ENCODE measurements around the gene PRKCQ.

PRKCQ gene

DNA sequence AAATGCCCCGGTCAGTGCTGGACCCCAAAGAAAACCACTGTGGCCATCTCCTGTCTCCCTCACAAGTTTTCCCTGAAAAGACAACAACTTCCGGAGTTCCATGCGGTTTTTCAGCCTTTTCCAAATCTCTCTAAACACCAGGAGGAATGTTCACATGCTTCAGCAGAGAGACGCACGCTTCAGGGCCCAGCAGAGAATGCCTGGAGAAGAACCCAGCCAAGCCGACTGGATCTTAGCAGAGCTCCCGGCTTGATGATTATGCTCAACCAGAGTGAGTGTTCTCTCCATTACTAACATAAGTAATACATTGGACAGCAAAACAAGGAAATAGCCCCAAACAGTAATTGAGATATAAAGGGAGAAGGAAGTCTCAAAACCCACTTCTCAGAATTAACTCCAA lies 17.9 kb downstream of the PRKCQ start:
- FAIRE-seq (no peak), DNase-seq (ENCODE audit: insufficient read length, low spot score) (no peak)
- TF ChIP-seq POU2F2 (IDR thresholded peaks at IDR 0.05; ENCODE audit: low read depth, low read length) = no peak
- TF ChIP-seq POLR2AphosphoS5 (IDR thresholded peaks at IDR 0.05; ENCODE audit: low read depth, low read length) = no peak
- TF ChIP-seq POLR2A (IDR thresholded peaks at IDR 0.05; ENCODE audit: low read depth, low read length) = no peak
- no peak for TF ChIP-seq TAF1 (IDR thresholded peaks at IDR 0.05; ENCODE audit: low read depth, low read length)
- no peak for TF ChIP-seq PAX5 (IDR thresholded peaks at IDR 0.05; ENCODE audit: insufficient read depth, low read length, severe bottlenecking)
- no peak for TF ChIP-seq SPI1 (IDR thresholded peaks at IDR 0.05; ENCODE audit: low read depth, low read length)

DNA sequence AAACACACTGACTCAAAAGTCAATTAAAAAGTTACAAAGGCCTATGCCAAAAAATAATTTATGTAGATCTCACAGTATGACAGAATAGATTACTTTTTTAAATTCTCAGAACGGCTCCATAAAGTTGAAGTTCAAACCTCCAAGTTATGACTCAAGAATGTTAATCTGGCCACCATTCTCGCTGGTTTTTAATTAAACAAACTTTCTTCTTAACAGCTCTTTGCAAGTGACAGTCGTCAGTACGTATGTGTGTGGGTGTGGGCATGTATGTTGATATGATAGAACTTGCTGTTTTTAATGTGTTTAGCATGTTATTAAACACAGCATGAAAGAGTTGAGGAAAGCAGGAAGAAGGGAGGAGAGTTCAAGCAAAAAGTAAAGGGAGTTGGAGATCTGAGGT lies 18.5 kb downstream of the PRKCQ start:
- TF ChIP-seq TAF1 (IDR thresholded peaks at IDR 0.05; ENCODE audit: low read depth, low read length) = no peak
- TF ChIP-seq SPI1 (IDR thresholded peaks at IDR 0.05; ENCODE audit: low read depth, low read length) = no peak
- no peak for TF ChIP-seq PAX5 (IDR thresholded peaks at IDR 0.05; ENCODE audit: insufficient read depth, low read length, severe bottlenecking)
- no peak for TF ChIP-seq POLR2A (IDR thresholded peaks at IDR 0.05; ENCODE audit: low read depth, low read length)
- TF ChIP-seq POU2F2 (IDR thresholded peaks at IDR 0.05; ENCODE audit: low read depth, low read length) = no peak
- no peak for TF ChIP-seq POLR2AphosphoS5 (IDR thresholded peaks at IDR 0.05; ENCODE audit: low read depth, low read length)
- no peak for FAIRE-seq
- no peak for DNase-seq (ENCODE audit: insufficient read length, low spot score)

DNA sequence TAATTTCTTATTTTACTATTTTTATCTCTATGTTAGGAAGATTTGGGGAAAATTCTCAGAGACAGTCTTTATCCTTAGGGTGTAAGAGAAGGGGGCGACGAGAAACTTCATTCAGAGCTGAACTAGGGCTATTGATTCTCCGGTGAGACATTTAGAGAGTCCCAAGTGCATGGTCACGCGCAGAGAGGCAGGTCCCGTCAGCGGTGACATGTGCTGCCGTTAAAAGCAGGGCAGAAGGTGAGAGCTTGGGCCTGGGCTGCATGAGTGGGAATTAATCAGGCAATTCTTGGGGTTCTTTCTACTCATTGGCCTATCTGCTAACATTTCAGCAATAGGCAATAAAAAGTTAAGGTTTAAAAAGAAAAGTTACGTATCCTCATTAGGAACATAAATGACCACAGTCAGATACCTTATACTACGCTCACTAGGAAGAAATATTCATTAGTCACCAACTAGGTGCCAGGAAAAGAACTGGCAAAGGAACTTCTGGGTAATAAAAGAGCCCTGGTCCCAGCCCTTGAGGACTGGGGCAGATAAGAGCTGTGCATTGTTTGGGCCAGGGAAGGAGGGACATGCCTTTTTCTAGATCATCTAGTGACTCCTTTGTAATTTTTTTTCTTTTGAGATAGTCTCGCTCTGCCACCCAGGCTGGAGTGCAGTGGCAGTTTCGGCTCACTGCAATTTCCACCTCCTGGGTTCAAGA lies 21.2 kb downstream of the PRKCQ start:
- FAIRE-seq = no peak
- no peak for DNase-seq (ENCODE audit: insufficient read length, low spot score)
- TF ChIP-seq TAF1 (IDR thresholded peaks at IDR 0.05; ENCODE audit: low read depth, low read length) = no peak
- TF ChIP-seq POU2F2 (IDR thresholded peaks at IDR 0.05; ENCODE audit: low read depth, low read length) = no peak
- no peak for TF ChIP-seq SPI1 (IDR thresholded peaks at IDR 0.05; ENCODE audit: low read depth, low read length)
- TF ChIP-seq PAX5 (IDR thresholded peaks at IDR 0.05; ENCODE audit: insufficient read depth, low read length, severe bottlenecking) = no peak
- no peak for TF ChIP-seq POLR2A (IDR thresholded peaks at IDR 0.05; ENCODE audit: low read depth, low read length)
- no peak for TF ChIP-seq POLR2AphosphoS5 (IDR thresholded peaks at IDR 0.05; ENCODE audit: low read depth, low read length)

DNA sequence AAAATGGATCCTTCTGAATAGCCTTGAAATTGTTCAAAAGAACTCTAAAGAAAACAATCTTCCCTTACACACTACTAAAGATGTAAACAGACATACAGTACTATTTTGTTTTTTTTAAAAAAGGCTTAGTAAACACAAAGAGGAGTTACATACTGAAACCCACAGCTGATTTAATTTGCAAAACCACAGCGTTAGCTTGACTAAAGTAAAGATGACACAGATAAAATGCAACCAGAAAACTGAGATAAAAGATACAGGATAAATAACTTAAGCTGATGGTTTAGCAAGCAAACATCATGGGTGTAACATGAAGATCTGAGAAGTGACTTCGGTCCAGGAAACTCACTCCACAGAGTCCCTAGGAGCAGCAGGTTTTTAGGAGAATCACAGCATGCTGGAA lies 21.8 kb downstream of the PRKCQ start:
- FAIRE-seq (no peak), DNase-seq (ENCODE audit: insufficient read length, low spot score) (no peak)
- TF ChIP-seq POLR2A (IDR thresholded peaks at IDR 0.05; ENCODE audit: low read depth, low read length) (no peak), POU2F2 (IDR thresholded peaks at IDR 0.05; ENCODE audit: low read depth, low read length) (no peak), PAX5 (IDR thresholded peaks at IDR 0.05; ENCODE audit: insufficient read depth, low read length, severe bottlenecking) (no peak), TAF1 (IDR thresholded peaks at IDR 0.05; ENCODE audit: low read depth, low read length) (no peak), POLR2AphosphoS5 (IDR thresholded peaks at IDR 0.05; ENCODE audit: low read depth, low read length) (no peak), SPI1 (IDR thresholded peaks at IDR 0.05; ENCODE audit: low read depth, low read length) (no peak)

DNA sequence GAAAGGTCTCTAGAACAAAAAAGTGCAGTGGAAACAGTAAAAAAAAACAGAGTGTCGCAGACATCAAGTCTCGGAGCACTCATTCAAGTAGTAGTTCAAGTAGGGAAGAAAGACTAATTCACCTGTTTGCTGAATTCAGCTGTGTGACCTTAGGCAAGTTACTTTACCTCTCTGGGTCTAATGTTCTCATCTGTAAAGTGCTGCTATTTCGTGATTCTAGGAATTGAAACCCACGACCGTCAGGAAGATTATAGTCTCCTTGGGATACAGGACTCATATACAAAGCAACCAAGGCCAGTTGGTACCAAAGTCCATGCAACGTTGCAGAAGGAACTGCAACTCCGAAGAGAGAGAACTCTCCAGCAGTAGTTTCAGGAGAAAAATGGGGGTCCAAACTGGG lies 26.1 kb downstream of the PRKCQ start:
- DNase-seq (ENCODE audit: insufficient read length, low spot score) (no peak), FAIRE-seq (no peak)
- no peak for TF ChIP-seq POLR2A (IDR thresholded peaks at IDR 0.05; ENCODE audit: low read depth, low read length)
- TF ChIP-seq PAX5 (IDR thresholded peaks at IDR 0.05; ENCODE audit: insufficient read depth, low read length, severe bottlenecking) = no peak
- no peak for TF ChIP-seq TAF1 (IDR thresholded peaks at IDR 0.05; ENCODE audit: low read depth, low read length)
- no peak for TF ChIP-seq POU2F2 (IDR thresholded peaks at IDR 0.05; ENCODE audit: low read depth, low read length)
- TF ChIP-seq SPI1 (IDR thresholded peaks at IDR 0.05; ENCODE audit: low read depth, low read length) = no peak
- no peak for TF ChIP-seq POLR2AphosphoS5 (IDR thresholded peaks at IDR 0.05; ENCODE audit: low read depth, low read length)

DNA sequence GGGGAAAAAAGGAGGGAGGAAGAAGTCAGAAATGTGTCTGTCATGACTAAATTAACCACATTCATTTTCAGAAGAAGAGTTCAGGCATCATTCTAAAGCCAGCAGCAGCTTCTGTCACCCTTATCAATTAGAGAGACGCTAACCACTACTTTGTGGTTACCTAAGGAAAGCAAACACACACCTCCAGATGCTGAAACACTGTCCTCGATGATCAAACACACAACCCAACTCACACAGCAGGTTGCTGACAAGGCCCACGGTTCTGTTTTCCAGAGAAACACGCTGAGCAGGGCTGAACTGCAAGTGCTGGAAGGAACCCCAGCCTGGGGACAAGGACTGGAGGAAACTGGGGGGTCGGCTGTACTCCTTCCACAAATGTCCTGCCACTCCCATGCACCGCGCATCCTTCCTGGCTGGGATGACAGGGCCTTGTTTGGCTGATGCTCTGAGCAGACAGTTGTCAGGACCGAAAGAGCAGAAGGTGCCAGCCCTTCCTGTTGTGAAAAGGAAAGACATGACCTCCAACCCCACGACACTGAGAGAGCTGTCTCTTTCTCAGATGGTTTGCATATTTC lies 36.6 kb downstream of the PRKCQ start:
- TF ChIP-seq POU2F2 (IDR thresholded peaks at IDR 0.05; ENCODE audit: low read depth, low read length) (no peak), POLR2A (IDR thresholded peaks at IDR 0.05; ENCODE audit: low read depth, low read length) (no peak), POLR2AphosphoS5 (IDR thresholded peaks at IDR 0.05; ENCODE audit: low read depth, low read length) (no peak), SPI1 (IDR thresholded peaks at IDR 0.05; ENCODE audit: low read depth, low read length) (no peak), TAF1 (IDR thresholded peaks at IDR 0.05; ENCODE audit: low read depth, low read length) (no peak), PAX5 (IDR thresholded peaks at IDR 0.05; ENCODE audit: insufficient read depth, low read length, severe bottlenecking) (no peak)
- DNase-seq (ENCODE audit: insufficient read length, low spot score) (peak; percentile 13), FAIRE-seq (peak; percentile 65)

DNA sequence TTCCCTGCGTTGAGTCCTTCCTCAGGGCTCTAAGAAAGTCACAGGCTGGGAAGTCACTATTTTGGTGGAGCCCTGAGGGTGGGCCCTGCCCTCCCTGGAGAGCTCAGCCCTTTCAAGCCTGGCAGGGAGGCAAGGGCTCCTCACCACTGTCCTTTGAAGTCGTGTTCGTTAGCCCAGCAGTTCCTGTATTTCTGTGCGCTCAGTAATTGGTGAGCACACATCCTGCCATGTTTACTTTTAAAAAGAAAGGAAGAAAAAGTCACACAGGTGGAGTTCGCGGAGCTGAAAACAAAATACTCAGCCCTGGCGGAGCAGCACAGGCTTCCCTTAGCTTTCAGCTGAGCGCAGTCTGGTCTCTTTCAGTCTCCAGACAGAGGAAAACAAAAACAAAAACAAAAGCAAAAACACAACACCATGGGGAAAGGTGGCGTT lies 37.1 kb downstream of the PRKCQ start:
- FAIRE-seq = no peak
- TF ChIP-seq SPI1 (IDR thresholded peaks at IDR 0.05; ENCODE audit: low read depth, low read length) (peak; percentile 39; the same call in 1 of the 2 replicates), TAF1 (IDR thresholded peaks at IDR 0.05; ENCODE audit: low read depth, low read length) (no peak)
- DNase-seq (ENCODE audit: insufficient read length, low spot score) = no peak

DNA sequence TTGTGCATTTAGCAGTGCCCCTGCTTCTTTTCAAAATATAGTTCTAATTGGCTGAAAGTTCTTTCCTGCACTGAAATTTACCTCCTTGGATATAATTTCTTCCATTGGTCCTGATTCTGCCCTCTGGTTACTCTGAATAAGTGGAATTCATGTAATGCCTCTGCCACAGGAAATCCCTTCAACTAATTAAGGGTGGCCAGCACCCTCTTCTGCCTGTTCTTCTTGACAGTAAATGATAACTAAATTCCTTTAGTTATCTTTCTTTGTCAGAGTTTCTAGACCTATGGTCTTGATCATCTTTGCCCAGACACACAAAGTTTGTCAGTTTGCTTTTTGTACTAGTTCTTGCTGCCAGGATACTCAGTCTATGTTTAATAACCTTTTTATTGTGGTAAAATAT lies 40.2 kb downstream of the PRKCQ start:
- no peak for DNase-seq (ENCODE audit: insufficient read length, low spot score)
- TF ChIP-seq PAX5 (IDR thresholded peaks at IDR 0.05; ENCODE audit: insufficient read depth, low read length, severe bottlenecking) (no peak), SPI1 (IDR thresholded peaks at IDR 0.05; ENCODE audit: low read depth, low read length) (no peak), TAF1 (IDR thresholded peaks at IDR 0.05; ENCODE audit: low read depth, low read length) (no peak), POLR2A (IDR thresholded peaks at IDR 0.05; ENCODE audit: low read depth, low read length) (no peak), POU2F2 (IDR thresholded peaks at IDR 0.05; ENCODE audit: low read depth, low read length) (no peak), POLR2AphosphoS5 (IDR thresholded peaks at IDR 0.05; ENCODE audit: low read depth, low read length) (no peak)
- FAIRE-seq = no peak

DNA sequence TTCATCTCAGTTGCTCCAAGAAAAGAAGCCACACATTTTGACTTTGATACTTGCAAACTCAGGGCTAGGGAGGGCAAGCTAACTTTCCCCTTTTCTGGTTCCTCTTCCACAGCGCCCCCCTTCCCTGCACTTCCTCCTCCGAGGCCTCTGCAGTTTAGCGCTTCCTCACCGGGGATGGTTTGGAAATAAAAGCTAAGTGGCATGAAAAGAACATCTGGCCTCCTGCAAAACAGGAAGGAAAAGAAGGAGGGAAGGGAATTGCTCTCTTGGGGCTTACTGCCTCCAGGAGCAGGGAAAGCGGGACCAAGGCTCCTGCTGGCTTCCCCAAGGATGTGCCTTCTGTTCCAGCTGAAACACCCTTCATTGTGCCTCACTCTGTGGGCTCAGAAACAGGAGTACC lies 42.3 kb downstream of the PRKCQ start:
- no peak for DNase-seq (ENCODE audit: insufficient read length, low spot score)
- no peak for FAIRE-seq
- TF ChIP-seq POLR2AphosphoS5 (IDR thresholded peaks at IDR 0.05; ENCODE audit: low read depth, low read length) = no peak
- TF ChIP-seq SPI1 (IDR thresholded peaks at IDR 0.05; ENCODE audit: low read depth, low read length) = no peak
- no peak for TF ChIP-seq POU2F2 (IDR thresholded peaks at IDR 0.05; ENCODE audit: low read depth, low read length)
- no peak for TF ChIP-seq TAF1 (IDR thresholded peaks at IDR 0.05; ENCODE audit: low read depth, low read length)
- no peak for TF ChIP-seq POLR2A (IDR thresholded peaks at IDR 0.05; ENCODE audit: low read depth, low read length)
- no peak for TF ChIP-seq PAX5 (IDR thresholded peaks at IDR 0.05; ENCODE audit: insufficient read depth, low read length, severe bottlenecking)
